GM19328 (cell line): ENCODE data around the gene EHMT2.
"Not testable (repeated sequence)": the region's sequence is repeated elsewhere in the genome, so short reads cannot be mapped to it uniquely, and the experiment has no call there.

Experiments used
- ATAC-seq: cut with Tn5 transposase; IDR thresholded peaks from one replicate; pipeline ENCODE4 v1.9.1; 2021; ENCODE audit warnings: mild to moderate bottlenecking, moderate library complexity; ENCODE audit not compliant: unreplicated experiment

Gene EHMT2

DNA sequence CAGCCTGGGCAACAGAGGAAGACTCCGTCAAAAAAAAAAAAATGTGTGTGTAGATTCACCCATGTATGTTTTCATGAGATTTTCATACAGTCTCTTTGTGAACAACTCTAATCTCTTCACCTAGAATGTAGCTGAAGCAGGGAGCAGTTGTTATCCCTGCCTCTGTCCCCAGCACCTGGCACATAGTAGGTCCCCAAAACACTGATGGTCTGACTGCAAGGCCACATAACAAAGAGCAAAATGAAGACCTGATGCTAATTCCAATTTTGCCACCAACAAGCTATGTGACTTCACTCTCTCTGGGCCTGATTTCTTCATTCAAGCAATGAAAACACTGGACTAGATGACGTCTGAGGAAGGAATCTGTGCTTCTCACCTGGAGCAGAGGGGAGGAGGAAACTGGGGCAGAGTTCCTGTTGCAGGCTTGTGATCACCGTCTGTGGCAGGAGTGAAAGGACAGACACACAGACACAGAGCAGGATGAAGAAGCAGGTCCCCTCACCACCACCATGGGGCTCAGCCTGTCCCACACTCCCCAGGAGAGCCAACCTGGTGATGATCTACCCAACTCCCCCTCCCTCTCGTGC, 23.3 kb downstream of the EHMT2 start:
- ATAC-seq, result no peak

DNA sequence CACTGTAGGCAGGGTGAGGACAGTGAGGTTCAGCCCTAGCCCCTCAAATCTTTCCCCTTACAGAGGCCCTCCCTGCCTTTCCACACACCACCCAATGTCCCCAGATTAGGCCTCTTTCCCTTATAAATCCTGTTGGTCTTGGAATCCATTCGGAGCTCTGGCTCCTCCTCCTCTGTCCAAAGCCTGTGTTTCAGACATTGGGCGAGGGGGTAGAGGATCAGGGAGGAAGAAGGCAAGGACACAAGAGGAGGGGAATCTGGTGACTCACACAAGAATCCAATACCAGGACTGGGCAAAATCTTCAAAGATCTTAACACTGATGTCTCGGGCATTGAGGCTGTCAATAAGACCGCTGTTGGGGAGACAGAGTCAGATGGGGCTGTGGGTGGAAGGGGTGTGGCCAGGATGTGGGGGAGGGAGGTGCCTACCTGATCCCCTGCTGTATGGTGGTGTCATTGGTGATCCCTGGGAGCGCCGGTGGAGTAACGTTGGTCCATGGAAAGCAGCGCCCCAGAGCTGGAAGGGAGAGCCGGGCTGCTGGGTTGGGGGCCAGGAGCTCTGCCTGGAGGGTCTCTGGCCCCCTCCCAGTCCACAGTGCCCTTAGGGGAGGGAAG, 26.3 kb downstream of the EHMT2 start:
- no peak for ATAC-seq

DNA sequence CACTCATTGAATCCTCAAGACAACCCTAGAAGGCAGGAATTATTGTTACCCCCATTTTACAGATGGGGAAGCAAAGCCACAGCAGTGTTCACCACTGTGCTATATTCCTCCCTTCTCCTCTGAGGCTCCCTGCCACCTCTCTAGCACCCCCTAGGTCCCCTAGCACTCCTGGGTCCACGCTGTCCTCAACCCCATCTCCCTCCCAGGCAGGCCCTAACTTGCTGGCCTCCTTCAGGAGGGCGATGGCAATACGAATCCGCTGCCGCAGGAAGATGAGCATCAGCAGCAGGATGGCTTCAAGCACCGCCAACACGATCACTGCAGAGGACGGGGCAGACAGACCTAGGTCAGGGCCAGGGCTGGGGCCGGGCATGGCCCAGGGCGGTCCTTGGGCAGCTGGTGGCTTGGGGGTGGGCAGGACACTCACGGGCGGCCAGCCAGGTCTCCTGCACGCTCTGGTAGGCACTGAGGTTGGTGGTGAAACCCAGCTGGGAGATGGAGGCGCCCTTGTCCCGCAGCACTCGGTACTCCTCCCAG, 27.0 kb downstream of the EHMT2 start:
- ATAC-seq, result no peak

DNA sequence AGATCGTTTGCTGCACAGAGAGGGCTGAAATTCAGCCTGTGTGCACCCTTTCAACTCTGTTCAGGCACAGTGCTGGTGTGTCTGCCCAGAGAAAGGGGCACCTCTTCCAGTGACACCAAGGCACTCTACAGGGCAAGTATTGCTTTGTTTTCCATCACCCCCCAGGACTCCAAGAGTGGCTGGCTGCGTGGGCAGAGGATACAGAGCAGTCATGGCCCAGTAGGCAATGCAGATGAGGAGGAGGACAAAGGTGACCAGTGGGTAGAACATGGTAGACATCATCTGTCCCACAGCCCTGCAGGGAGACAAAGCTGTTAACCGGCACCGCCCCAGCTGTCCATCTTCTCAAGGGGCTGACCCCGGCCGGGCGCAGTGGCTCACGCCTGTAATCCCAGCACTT, 28.2 kb downstream of the EHMT2 start:
- no peak for ATAC-seq

DNA sequence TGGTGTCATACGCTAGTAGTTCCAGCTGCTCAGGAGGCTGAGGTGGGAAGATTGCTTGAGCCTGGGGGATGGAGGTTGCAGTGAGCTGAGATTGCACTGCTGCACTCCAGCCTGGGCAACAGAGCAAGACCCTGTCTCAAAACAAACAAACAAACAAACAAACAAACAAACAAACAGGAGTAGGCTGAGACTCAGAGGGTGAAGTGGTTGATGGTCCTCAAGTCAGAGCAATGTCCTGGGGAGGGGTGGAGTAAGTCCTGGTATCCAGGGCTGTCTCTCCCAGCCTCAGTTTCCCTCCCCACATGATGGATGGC, 28.9 kb downstream of the EHMT2 start:
- not testable (repeated sequence) for ATAC-seq

DNA sequence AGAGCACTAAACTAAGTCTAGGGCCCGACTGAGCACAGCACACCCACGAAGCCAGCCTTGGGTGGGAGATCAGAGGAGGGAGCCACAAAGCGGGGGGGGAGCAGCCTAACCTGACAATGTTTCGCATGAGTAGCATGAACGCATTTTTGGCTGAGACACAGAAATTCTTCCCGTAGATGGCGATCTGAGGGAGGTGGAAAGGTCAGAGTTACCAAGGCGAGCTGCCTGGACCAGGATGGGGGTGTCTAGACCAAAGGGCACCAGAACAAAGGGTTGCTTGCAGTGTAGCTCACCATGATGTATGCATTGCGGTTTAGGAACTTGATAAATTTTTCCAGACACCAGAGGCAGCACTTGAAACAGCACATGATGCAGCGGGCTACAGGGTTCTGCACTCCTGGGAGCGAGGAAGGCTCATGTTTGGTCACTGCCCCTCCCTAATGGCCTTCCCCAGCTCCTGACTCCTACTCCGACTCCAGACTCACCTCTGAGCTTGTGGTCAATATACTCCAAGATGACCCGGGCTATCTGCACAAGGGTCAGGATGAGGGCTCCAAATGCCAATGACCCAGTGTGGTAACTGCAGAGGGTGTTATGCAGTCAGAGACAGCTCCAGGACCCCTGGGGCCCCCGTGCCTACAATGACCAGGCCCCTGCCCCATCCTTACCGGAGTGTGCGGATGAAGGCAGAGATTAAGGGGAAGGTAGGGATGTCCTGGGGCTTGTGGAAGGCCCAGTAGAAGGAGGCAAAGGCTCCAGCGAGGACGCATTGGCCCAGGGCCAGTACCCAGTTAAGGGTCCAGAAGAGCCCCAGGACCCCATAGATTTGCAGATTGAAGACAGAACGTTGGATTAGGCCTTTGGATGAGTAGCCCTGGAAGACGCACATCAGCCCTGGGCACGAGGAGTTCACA, 32.0 kb downstream of the EHMT2 start:
- ATAC-seq, result no peak

DNA sequence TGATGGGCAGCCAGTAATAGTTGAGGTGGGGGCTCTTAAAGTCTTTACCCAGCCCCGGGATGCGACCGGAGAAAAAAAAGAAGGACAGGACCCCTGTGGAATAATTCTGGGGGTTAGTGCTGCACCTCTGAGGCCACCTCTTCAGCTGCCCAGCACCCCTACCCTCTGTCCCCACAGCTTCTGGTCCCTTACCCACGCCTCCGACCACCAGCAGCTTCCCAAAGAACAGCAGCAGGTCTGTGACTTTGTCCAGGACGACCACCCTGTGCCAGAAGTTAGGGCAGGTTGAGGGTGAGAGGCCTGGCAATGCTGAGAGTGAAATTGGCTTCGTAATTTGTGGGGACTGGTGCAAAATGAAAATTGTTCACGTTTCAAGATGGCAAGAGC, 32.7 kb downstream of the EHMT2 start:
- ATAC-seq, result no peak

DNA sequence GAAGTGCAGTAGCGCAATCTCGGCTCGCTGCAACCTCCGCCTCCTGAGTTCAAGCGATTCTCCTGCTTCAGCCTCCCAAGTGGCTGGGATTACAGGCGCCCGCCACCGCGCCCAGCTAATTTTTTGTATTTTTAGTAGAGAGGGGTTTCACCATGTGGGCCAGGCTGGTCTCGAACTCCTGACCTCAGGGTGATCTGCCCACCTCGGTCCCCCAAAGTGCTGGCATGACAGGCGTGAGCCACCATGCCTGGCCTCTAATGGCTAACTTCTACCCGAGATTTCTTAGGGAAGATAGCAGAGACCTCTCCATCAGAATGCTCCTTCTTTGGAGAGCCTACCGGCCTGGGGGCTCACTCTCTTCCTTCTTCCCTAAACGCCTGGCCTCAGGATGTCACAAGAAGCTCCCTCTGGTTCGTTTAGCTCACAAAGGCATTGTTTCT, 33.4 kb downstream of the EHMT2 start:
- not testable (repeated sequence) for ATAC-seq

DNA sequence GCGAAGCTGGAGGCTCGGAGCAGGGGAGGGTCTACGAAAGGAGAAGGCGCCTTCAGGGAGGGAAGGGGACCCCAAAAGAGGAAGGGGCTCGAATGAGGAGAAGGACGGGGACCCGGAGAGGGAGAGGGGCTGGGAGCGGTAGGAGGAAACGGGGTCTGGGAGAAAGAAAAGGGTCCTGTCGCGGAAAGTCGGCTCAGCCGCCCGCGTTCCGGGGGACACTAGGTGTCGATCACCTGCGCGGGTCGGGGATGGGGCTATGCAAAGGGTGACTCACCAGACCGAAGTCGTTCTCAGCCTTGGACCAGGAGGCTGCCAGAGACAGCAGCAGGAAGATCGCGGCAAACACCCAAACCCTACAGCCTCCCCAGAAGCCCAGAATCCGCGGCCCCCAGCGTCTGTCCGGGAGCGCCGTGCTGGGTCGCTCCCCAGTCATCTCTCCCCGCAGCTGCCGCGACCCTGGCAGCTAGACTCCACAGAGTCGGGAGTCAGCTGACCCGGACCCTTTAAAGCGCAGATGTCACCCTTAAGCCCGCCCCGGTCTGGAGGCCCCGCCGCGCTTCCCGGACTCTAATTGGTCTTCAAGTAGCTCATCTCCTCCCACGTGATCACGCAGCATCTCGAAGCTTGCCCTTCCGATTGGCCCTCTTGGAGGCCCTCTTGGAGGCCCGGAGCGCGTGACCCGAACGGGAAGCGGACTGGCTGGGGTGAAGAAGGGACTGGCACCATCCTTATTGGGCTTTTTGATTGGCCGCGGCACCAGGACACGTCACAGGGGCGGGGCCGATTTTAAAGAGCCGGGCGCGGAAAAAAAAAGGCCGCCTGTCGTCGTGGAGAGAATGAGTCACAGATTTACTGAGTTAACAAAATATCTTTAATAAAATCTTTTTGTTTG, 34.9 kb downstream of the EHMT2 start, which contains the start of gene NEU1:
TSS of gene NEU1 (minus strand) at position 478 of the 892 bp plus-strand sequence. CDS start at position 433, 45 bp downstream.
- peak; percentile 95 for ATAC-seq

DNA sequence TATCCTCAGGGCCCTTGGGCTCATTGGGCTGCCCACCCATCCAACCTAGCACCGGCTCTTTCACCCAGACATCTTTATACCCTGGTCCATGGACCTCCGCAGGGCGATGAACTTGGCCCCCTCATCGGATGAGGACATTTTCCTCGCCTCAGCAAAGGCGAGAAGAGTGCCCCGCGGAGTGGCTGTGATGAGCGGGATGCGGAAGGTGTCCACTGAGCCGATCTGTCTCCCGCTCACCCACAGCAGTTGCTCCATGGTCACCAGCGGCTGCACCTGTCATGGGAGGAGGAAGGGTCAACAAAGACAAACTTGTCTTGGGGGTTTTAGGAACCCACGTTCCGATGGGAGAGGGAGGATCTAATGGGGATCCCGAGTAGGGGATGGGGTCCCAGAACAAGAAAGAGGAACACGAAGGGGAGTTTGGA, 35.6 kb downstream of the EHMT2 start:
- no peak for ATAC-seq

DNA sequence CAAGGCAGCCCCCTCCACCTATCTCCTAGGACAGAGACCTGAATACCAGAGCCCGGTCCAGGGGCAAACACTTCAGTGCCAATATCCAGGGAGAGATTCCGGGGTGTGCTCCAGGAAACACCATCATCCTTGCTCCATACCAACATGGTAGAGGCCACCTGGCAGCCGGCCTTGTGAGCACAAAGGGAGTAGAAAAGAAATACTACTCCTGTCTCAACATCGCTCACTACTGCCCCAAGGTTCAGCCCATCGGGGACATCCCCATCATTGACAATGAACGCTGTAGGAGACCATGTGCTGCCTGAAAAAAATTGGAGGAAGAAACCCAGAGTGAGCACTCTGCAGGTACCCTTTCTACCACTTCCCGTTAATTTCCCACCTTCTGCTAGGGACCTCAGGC, 36.3 kb downstream of the EHMT2 start:
- ATAC-seq, result no peak

DNA sequence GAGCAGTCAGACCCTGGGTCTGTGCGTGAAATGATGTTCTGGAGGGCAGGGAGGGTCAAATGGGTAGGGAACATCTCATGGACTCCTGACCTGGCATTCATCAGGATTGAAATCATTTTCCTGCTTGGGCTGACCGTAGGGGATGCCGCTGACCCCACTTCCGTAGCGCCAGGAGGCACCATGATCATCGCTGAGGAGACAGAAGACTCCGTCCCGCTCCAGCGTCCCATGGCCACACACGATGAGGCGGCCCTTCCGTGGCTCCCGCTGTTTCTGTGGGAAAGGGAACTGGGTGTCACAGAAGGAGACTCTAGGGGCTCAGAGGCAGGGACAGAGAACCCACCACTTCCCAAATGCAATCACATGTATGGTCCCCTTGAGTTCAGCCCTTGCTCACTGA, 37.1 kb downstream of the EHMT2 start:
- ATAC-seq, result no peak

DNA sequence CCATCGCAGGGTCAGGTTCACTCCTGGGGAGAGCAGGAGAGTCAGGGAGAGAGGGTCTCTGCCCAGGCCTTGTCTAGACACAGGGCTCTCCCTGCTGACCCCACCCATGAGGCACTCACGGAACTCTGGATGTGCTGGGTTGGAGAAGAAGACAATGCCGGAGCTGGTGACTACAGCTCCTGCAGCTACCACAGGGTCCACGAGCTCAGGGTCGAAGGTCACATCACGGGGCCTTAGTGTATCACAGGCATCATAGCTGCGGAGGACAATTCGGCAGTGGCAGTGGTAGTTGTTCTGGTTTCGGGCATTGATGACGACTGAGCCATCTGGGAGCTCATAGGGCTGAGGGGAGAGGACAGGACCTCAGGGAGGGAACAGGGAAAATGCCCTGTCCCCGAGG, 37.6 kb downstream of the EHMT2 start:
- no peak for ATAC-seq

DNA sequence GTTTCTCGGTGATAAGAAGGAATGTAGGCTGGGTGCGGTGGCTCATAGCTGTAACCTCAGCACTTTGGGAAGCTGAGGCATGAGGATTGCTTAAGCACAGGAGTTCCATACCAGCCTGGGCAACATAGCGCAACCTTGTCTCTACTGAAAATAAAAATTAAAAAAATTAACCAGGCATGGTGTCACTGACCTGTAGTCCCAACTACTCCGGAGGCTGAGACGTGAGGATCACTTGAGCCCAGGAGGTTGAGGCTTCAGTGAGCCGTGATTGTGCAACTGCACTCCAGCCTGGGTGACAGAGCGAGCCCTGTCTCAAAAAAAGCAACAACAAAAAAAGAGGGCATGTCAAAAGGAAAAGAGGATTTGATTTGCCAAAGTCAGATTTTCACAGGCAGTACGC, 38.8 kb downstream of the EHMT2 start:
- no peak for ATAC-seq

DNA sequence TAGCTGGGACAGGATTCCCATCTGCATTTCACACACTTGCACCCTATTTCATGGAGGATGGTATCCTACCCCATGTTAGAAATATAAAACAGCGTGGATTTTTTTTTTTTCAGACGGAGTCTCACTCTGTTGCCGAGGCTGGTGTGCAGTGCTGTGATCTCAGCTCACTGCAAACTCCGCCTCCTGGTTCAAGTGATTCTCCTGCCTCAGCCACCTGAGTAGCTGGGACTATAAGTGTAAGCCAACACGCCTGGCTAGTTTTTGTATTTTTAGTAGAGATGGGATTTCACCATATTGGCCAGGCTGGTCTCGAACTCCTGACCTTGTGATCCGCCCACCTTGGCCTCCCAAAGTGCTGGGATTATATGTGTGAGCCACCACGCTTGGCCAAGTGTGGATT, 39.7 kb downstream of the EHMT2 start:
- ATAC-seq, result not testable (repeated sequence)

DNA sequence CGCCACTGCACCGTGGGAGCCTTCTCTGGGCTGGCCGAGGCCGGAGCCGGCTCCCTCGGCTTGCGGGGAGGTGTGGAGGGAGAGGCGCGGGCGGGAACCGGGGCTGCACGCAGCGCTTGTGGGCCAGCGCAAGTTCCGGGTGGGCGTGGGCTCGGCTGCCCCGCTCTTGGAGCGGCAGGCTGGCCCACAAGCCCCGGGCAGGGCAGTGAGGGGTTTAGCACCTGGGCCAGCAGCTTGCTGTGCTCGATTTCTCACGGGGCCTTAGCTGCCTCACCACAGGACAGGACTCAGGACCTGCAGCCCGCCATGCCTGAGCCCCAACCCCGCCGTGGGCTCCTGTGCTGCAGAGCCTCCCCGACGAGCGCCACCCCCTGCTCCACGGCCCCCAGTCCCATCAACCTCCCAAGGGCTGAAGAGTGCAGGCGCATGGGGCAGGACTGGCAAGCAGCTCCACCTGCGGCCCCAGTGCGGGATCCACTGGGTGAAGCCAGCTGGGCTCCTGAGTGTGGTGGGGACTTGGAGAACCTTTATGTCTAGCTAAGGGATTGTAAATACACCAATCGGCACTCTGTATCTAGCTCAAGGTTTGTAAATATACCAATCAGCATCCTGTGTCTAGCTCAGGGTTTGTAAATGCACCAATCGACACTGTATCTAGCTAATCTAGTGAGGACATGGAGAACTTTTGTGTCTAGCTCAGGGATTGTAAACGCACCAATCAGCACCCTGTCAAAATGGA, 45.3 kb downstream of the EHMT2 start:
- not testable (repeated sequence) for ATAC-seq

DNA sequence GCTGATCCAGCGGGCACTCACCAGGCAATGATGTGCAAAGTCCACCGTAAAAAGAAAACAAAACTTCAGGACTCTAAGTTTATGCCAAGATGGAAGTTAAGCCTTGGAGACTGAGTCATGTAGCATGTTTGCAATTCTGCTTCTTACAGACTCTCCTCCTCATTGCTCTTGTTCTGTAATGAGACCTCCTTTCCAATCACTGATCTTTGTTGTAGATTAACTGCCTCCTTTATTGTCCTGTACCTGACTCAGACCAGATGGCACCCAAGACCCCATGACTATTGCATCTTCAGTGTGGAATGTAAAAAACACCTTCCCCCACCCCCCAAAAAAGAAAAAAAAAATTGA, 46.0 kb downstream of the EHMT2 start:
- no peak for ATAC-seq

DNA sequence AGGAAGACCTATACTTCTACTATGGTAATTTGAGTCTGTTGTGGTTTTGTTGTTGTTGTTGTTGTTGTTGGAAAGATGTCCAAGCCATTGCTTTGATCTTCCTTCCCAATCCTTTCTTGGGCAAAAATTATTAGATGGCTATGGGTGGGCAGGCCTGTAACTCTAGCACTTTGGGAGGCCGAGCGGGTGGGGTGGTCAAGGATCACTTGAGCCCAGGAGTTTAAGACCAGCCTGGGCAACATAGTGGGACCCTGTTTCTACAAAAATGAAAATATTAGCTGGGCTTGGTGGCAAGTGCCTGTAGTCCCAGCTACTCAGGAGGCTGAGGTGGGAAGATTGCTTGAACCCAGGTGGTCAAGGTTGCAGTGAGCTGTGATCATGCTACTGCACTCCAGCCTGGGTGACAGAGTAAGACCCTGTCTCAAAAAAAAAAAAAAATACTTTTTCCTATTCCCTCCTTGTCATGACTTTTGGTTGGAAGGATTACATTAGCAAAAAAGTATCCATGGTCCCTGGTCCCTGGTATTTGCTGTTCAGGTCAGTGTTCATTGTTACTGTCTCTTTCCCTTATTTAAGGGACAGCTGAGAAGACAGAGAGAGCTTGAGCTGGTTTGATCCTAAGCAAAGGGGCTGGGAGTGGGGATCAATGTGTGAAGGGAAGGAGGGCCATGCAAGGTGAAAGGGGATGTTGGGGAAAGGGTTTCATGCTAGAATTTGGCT, 46.6 kb downstream of the EHMT2 start:
- no peak for ATAC-seq

DNA sequence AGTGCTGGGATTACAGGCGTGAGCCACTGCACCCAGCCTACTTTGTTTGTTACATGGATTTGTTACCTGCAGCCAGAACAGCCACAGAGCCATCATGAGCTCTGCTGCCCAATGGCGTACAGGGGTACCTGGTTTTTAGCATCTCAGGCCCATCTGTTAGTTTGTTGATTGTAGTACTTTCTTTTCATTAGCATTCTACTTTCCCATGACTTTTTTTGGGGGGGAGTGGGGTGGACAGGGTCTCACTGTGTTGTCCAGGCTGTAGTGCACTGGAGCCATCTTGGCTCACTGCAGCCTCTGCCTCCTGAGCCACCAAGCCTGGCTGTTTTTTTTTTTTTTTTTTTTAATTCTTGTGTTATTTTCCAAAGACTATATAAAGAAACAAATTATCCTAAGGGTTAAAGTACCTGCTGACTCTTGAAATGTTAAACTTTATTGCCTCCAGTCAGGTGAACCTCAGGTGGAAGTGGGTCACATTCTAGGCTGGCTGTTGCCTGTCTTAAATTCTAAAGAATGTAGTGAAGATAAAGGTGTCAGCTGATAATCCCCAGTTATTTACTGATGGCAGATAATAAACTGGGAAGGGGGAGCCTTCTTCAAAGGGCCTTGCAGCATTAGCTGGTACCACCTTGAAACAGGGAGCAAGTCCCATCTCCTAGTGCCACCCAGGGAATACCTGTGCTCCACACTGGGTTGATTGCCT, 50.1 kb downstream of the EHMT2 start:
- no peak for ATAC-seq
